H1 (cell line): Measurements from ENCODE around the gene ATP7A. TPM values are rescaled to one million over a fixed set of nuclear protein-coding genes. Genes with fewer than 3 reads are reported as not detected.
A peak's percentile ranks its signal among the peaks of the same experiment; 100 is the strongest.

Experiments
- CTCF ChIA-PET: fragments of 300-600 bp; sonication (Branson Sonifier 250); formaldehyde crosslinking; loops from one replicate; lab custom pipeline; 2021; ENCODE audit not compliant: partially characterized antibody; lab: Charles Lee
- POLR2A ChIA-PET: fragments of 300-600 bp; sonication (Branson Sonifier 250); formaldehyde crosslinking; loops from one replicate; lab custom pipeline; 2021; ENCODE audit warnings: inconsistent platforms; ENCODE audit not compliant: partially characterized antibody; lab: Charles Lee
- DNase-seq, 2 experiments: peaks; one replicate each; pipeline versions ENCODE4 v3.0.0 to v3.0.0-alpha.2; 2010 to 2022; ENCODE audit warnings: low spot score in 2 of 2, low read depth in 1 of 2, mixed read lengths in 1 of 2
- FAIRE-seq: peaks from 2 replicates; lab custom pipeline; 2011; peaks lifted over from hg19 to GRCh38; lab: Jason Lieb, UNC
- H2AFZ ChIP-seq: 2 replicates; pipeline ENCODE4 v1.8.1; 2012; ENCODE audit warnings: low read length, inconsistent platforms
- H2AK5ac ChIP-seq: 2 replicates; pipeline ENCODE4 v1.6.1; 2013; ENCODE audit warnings: low read depth, low read length
- H2BK120ac ChIP-seq: replicated peaks from 2 replicates; pipeline ENCODE3; 2013; ENCODE audit warnings: low read depth, low read length, inconsistent platforms
- H2BK12ac ChIP-seq: 2 replicates; pipeline ENCODE4 v1.6.1; 2013; ENCODE audit warnings: low read depth, low read length
- H2BK15ac ChIP-seq: 2 replicates; pipeline ENCODE4 v1.6.1; 2013; ENCODE audit warnings: low read length
- H2BK20ac ChIP-seq: 2 replicates; pipeline ENCODE4 v1.6.1; 2013; ENCODE audit warnings: low read length
- H2BK5ac ChIP-seq: 2 replicates; pipeline ENCODE4 v1.6.1; 2013; ENCODE audit warnings: low read depth, low read length
- H3K14ac ChIP-seq: 2 replicates; pipeline ENCODE4 v1.6.1; 2013; ENCODE audit warnings: inconsistent platforms; ENCODE audit not compliant: insufficient read length
- H3K18ac ChIP-seq: 2 replicates; pipeline ENCODE4 v1.6.1; 2013; ENCODE audit warnings: low read length; ENCODE audit errors: extremely low read depth
- H3K23ac ChIP-seq: 2 replicates; pipeline ENCODE4 v1.6.1; 2013; ENCODE audit warnings: inconsistent platforms; ENCODE audit not compliant: insufficient read length
- H3K23me2 ChIP-seq: 2 replicates; pipeline ENCODE4 v1.6.1; 2013; ENCODE audit warnings: low read depth, low read length
- H3K27ac ChIP-seq: 2 replicates; pipeline ENCODE4 v1.6.1; 2011; ENCODE audit warnings: low read depth, low read length, inconsistent platforms
- H3K27me3 ChIP-seq, 4 experiments: replicated peaks in 1 of 4; 1 replicate in 1 of 4; 2 replicates in 3 of 4; pipeline versions ENCODE4 v1.6.1 to v1.8.1; 2011 to 2013; ENCODE audit warnings: low read length in 3 of 4, mild to moderate bottlenecking in 3 of 4, inconsistent platforms in 2 of 4, mixed read lengths in 2 of 4, moderate library complexity in 1 of 4; ENCODE audit not compliant: control insufficient read depth in 3 of 4, insufficient read depth in 3 of 4; ENCODE audit errors: extremely low read depth in 1 of 4
- H3K36me3 ChIP-seq, 4 experiments: 2 replicates each; pipeline versions ENCODE4 v1.6.1 to v1.8.1; 2011 to 2013; ENCODE audit warnings: mild to moderate bottlenecking in 4 of 4, low read length in 3 of 4, moderate library complexity in 2 of 4, control low read depth in 1 of 4, inconsistent platforms in 1 of 4; ENCODE audit not compliant: insufficient read depth in 4 of 4, control insufficient read depth in 2 of 4
- H3K4ac ChIP-seq: replicated peaks from 2 replicates; pipeline ENCODE3; 2013; ENCODE audit warnings: low read length, low read depth, mixed read lengths, inconsistent platforms; ENCODE audit not compliant: insufficient read length
- H3K4me1 ChIP-seq, 4 experiments: replicated peaks in 1 of 4; 1 replicate in 1 of 4; 2 replicates in 3 of 4; pipeline versions ENCODE4 v1.6.1 to v1.8.1; 2011 to 2013; ENCODE audit warnings: low read length in 3 of 4, inconsistent platforms in 2 of 4, mixed read lengths in 1 of 4; ENCODE audit not compliant: insufficient read depth in 4 of 4, control insufficient read depth in 3 of 4
- H3K4me2 ChIP-seq, 2 experiments: 2 replicates each; pipeline versions ENCODE4 v1.6.1 to v1.8.1; 2011 to 2013; ENCODE audit warnings: low read depth in 2 of 2, low read length in 2 of 2, control low read depth in 1 of 2, inconsistent platforms in 1 of 2, mild to moderate bottlenecking in 1 of 2; ENCODE audit not compliant: insufficient read depth in 1 of 2
- H3K4me3 ChIP-seq, 4 experiments: fragments of 200-600, 300-600 bp in 1 of 4; sonication (generic), shearing (Covaris generic), sonication (Bioruptor Twin) in 1 of 4; 2 replicates each; pipeline versions ENCODE4 v1.5.1 to v1.8.1; 2011 to 2016; ENCODE audit warnings: low read length in 4 of 4, low read depth in 3 of 4, control low read depth in 2 of 4, inconsistent platforms in 2 of 4, mild to moderate bottlenecking in 2 of 4, mixed read lengths in 1 of 4, moderate library complexity in 1 of 4; ENCODE audit not compliant: insufficient read depth in 2 of 4; ENCODE audit errors: extremely low read depth in 1 of 4
- H3K56ac ChIP-seq: replicated peaks from 2 replicates; pipeline ENCODE3; 2013; ENCODE audit warnings: low read depth, mild to moderate bottlenecking, mixed read lengths, low read length, inconsistent platforms; ENCODE audit not compliant: insufficient read length
- H3K79me1 ChIP-seq: 2 replicates; pipeline ENCODE4 v1.6.1; 2013; ENCODE audit warnings: low read depth, low read length, control low read depth
- H3K79me2 ChIP-seq, 2 experiments: 2 replicates each; pipeline versions ENCODE4 v1.6.1 to v1.8.1; 2012 to 2013; ENCODE audit warnings: low read length in 2 of 2, mild to moderate bottlenecking in 2 of 2, inconsistent platforms in 1 of 2; ENCODE audit not compliant: insufficient read depth in 2 of 2, control insufficient read depth in 1 of 2
- H3K9ac ChIP-seq, 4 experiments: replicated peaks in 1 of 4; 1 replicate in 1 of 4; 2 replicates in 3 of 4; pipeline versions ENCODE4 v1.6.1 to v1.8.1; 2011 to 2013; ENCODE audit warnings: low read depth in 3 of 4, low read length in 3 of 4, control low read depth in 2 of 4, mild to moderate bottlenecking in 2 of 4, moderate library complexity in 2 of 4, inconsistent platforms in 1 of 4; ENCODE audit errors: extremely low read depth in 1 of 4
- H3K9me3 ChIP-seq, 2 experiments: 2 replicates each; pipeline versions ENCODE4 v1.6.1 to v1.8.1; 2012 to 2013; ENCODE audit warnings: mild to moderate bottlenecking in 2 of 2, moderate library complexity in 2 of 2, control low read depth in 1 of 2, inconsistent platforms in 1 of 2, low read depth in 1 of 2, low read length in 1 of 2, mixed read lengths in 1 of 2; ENCODE audit not compliant: insufficient read depth in 2 of 2
- H4K20me1 ChIP-seq, 2 experiments: replicated peaks in 1 of 2; 2 replicates each; pipeline versions ENCODE3 to v1.8.1; 2011 to 2013; ENCODE audit warnings: inconsistent platforms in 2 of 2, low read length in 2 of 2, mild to moderate bottlenecking in 1 of 2; ENCODE audit not compliant: insufficient read depth in 2 of 2, control insufficient read depth in 1 of 2
- H4K5ac ChIP-seq: 2 replicates; pipeline ENCODE4 v1.6.1; 2013; ENCODE audit warnings: low read length, low read depth, mixed read lengths, inconsistent platforms; ENCODE audit not compliant: insufficient read length
- H4K8ac ChIP-seq: 2 replicates; pipeline ENCODE4 v1.8.0; 2013; ENCODE audit warnings: mild to moderate bottlenecking, moderate library complexity, low read length, inconsistent platforms; ENCODE audit not compliant: insufficient read depth; ENCODE audit errors: extremely low read depth
- H4K91ac ChIP-seq: replicated peaks from 2 replicates; pipeline ENCODE3; 2013; ENCODE audit warnings: low read length, mixed read lengths, inconsistent platforms; ENCODE audit not compliant: insufficient read length
- ASH2L ChIP-seq: fragments of 200-600, 300-600 bp; sonication (generic); IDR thresholded peaks from one replicate; pipeline ENCODE4 v1.7.1; 2017; ENCODE audit warnings: low read length
- BACH1 ChIP-seq: IDR thresholded peaks from 2 replicates; pipeline ENCODE4 v1.6.1; 2012; ENCODE audit warnings: low read length, improper control_type of control experiment
- EP300 ChIP-seq, 2 experiments: IDR thresholded peaks; 1 replicate in 1 of 2; 2 replicates in 1 of 2; pipeline ENCODE4 v1.6.1; 2011 to 2012; ENCODE audit warnings: low read depth in 2 of 2, low read length in 2 of 2, mild to moderate bottlenecking in 2 of 2, borderline replicate concordance in 1 of 2, inconsistent platforms in 1 of 2, moderate library complexity in 1 of 2
- EZH2 ChIP-seq: fragments of 200-600 bp; sonication (generic); IDR thresholded peaks from 2 replicates; pipeline ENCODE4 v1.7.1; 2012; ENCODE audit warnings: low read depth, mild to moderate bottlenecking, moderate library complexity, low read length, inconsistent platforms; ENCODE audit not compliant: severe bottlenecking
- JUN ChIP-seq: IDR thresholded peaks from 2 replicates; pipeline ENCODE4 v1.6.1; 2011; ENCODE audit warnings: low read depth, mild to moderate bottlenecking, improper control_type of control experiment, low read length
- KDM5A ChIP-seq: fragments of 200-600 bp; IDR thresholded peaks from 2 replicates; pipeline ENCODE4 v1.7.1; 2012; ENCODE audit warnings: mild to moderate bottlenecking, low read length, inconsistent platforms, mixed read lengths
- NANOG ChIP-seq: IDR thresholded peaks from 2 replicates; pipeline ENCODE4 v1.6.1; 2011; ENCODE audit warnings: low read length, low read depth, mild to moderate bottlenecking, inconsistent platforms; ENCODE audit not compliant: insufficient read depth, poor library complexity, severe bottlenecking
- POU5F1 ChIP-seq: IDR thresholded peaks from 2 replicates; pipeline ENCODE4 v1.6.1; 2011; ENCODE audit warnings: low read depth, mild to moderate bottlenecking, low read length, moderate library complexity
- RNF2 ChIP-seq: fragments of 200-900, 300-1000 bp; sonication (generic); IDR thresholded peaks from 2 replicates; pipeline ENCODE4 v1.7.1; 2016; ENCODE audit warnings: borderline replicate concordance, low read depth, mild to moderate bottlenecking, antibody characterized with exemption, low read length; ENCODE audit not compliant: poor library complexity, severe bottlenecking; ENCODE audit errors: missing control alignments
- SP2 ChIP-seq: IDR thresholded peaks from 2 replicates; pipeline ENCODE4 v1.6.1; 2012; ENCODE audit warnings: mild to moderate bottlenecking, low read length, inconsistent platforms
- TAF1 ChIP-seq: IDR thresholded peaks from 2 replicates; pipeline ENCODE4 v1.6.1; 2011; ENCODE audit warnings: mild to moderate bottlenecking, low read depth, low read length
- TCF12 ChIP-seq: IDR thresholded peaks from 2 replicates; pipeline ENCODE4 v1.6.1; 2011; ENCODE audit warnings: low read depth, mild to moderate bottlenecking, low read length
- TEAD4 ChIP-seq: IDR thresholded peaks from 2 replicates; pipeline ENCODE4 v1.6.1; 2012; ENCODE audit warnings: low read depth, low read length, inconsistent platforms, mixed read lengths
- WGBS, 2 experiments: shearing (Covaris generic) in 1 of 2; methylation state at CpG; one replicate each; pipeline versions ENCODE4 v1.1.6 to v1.1.7; 2013 to 2015; ENCODE audit warnings: low lambda C conversion rate in 2 of 2, mixed read lengths in 2 of 2, inconsistent platforms in 1 of 2, low coverage in 1 of 2, missing lambda C conversion rate in 1 of 2; ENCODE audit not compliant: insufficient replicate concordance in 2 of 2, insufficient coverage in 1 of 2, insufficient read length in 1 of 2; ENCODE audit errors: extremely low coverage in 1 of 2, missing lambda C conversion rate in 1 of 2; 5-methylcytosine and 5-hydroxymethylcytosine counted together
- polyA plus RNA-seq, 7 experiments: library from polyadenylated mRNA; depleted of rRNA in 3 of 7; stranded (reverse) in 5 of 7; unstranded in 2 of 7; fragments of >200 nt in 5 of 7; fragments of 200-250 nt in 2 of 7; gene quantifications; 1 replicate in 5 of 7; 2 replicates in 1 of 7; 4 replicates in 1 of 7; pipeline versions ENCODE4 v1.2.1 to v1.2.3, GENCODE V29; 2011 to 2013; ENCODE audit warnings: missing spikeins in 2 of 7, mixed read lengths in 2 of 7
- total RNA-seq: library from RNA; stranded (reverse); fragmentation: NEBNext Ultra II Directional; extraction: Animal tissue kit (Norgen Biotek cat#: 25700); gene quantifications from 2 replicates; pipeline ENCODE4 v1.2.1, GENCODE V29; 2021

Gene ATP7A
- total and polyA plus RNA-seq, 2 of the 8 experiments (the other 6 are each of a cell fraction or from before 2014, with no cell fraction given) = 0.73 to 2.8 TPM

DNA sequence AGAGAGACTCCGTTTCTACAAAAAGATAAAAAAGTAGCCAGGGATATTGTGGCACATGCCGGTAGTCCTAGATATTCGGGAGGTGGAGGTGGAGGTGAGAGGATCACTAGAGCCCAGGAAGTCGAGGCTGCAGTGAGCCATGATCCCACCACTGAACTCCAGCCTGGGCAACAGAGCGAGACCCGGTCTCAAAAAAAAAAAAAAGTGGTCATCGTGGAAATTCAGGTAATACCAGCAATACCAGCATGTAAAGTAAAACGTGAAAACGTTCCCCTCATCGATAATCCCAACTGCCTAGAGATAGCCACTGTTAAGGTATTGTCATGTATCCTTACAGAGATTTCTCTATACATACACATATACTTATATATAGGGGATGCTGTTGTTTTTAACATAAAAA is 16.8 kb upstream of the ATP7A start:
- Histone ChIP-seq H3K4me2 (peak overlapping the region in 1 of 2 experiments; percentile 55; a peak in 1 of 4 replicates), H2BK15ac (no peak overlapping the region), H4K5ac (no peak overlapping the region), H2BK5ac (no peak overlapping the region), H2BK120ac (no peak overlapping the region), H3K23me2 (no peaks in the 10 kb centered on the region), H3K56ac (no peak overlapping the region), H3K4me3 (peak overlapping the region in 1 of 4 experiments; percentile 93; a peak in 2 of 8 replicates), H3K4ac (no peak overlapping the region), H2AK5ac (no peak overlapping the region), H3K27ac (no peak overlapping the region), H2BK12ac (no peak overlapping the region), H3K9me3 (no peaks in the 10 kb centered on the region), H4K8ac (no peak overlapping the region), H3K27me3 (no peaks in the 10 kb centered on the region), H3K23ac (no peak overlapping the region), H3K79me2 (peaks cover 0 to 42% of the 10 kb centered on the region in 2 experiments; a peak in 3 of 4 replicates), H3K9ac (no peak overlapping the region), H3K79me1 (no peaks in the 10 kb centered on the region), H4K20me1 (no peaks in the 10 kb centered on the region), H3K18ac (no peak overlapping the region), H2BK20ac (no peak overlapping the region), H3K14ac (no peak overlapping the region), H4K91ac (no peak overlapping the region), H2AFZ (no peak overlapping the region), H3K36me3 (no peaks in the 10 kb centered on the region), H3K4me1 (peaks cover 0 to 2% (median 0%) of the 10 kb centered on the region in 4 experiments; a peak in 3 of 7 replicates)
- WGBS, 2 experiments = 69% methylated on average over 6 of the region's 10 CpGs; no CpG with 5 or more reads in 1 of the 2 experiments
- no peak for DNase-seq
- ChIA-PET CTCF (interaction anchor here (1.5 kb wide), 1 partner anchor 131 kb away, joined by 6 read pairs; no protein-coding TSS in a partner anchor), POLR2A (interaction anchor here (0.6 kb wide), 1 partner anchor 44 kb away, joined by 3 read pairs; no protein-coding TSS in a partner anchor)
- no peak for FAIRE-seq
- TF ChIP-seq KDM5A (no peak), EZH2 (no peak), POU5F1 (no peak), TAF1 (no peak), BACH1 (no peak), JUN (no peak), ASH2L (no peak), RNF2 (no peak), NANOG (no peak), EP300 (IDR thresholded peaks at IDR 0.05; ENCODE audit: borderline replicate concordance in 1 of 2, low read depth in 2 of 2, low read length in 2 of 2) (no peak), TEAD4 (no peak), TCF12 (no peak), SP2 (no peak)
